Skin epidermis (tissue), 12 donors: ENCODE measurements around the gene STAC3.
A peak's percentile ranks its signal among the peaks of the same experiment; 100 is the strongest.

ENCODE experiments used
- H3K27ac ChIP-seq, 21 experiments: fragments of 200-600 bp; sonication (generic) in 11 of 21; one replicate each; pipeline ENCODE4 v1.5.0; 2020; ENCODE audit warnings: mild to moderate bottlenecking in 3 of 21, inconsistent platforms in 2 of 21, moderate library complexity in 2 of 21
- H3K4me3 ChIP-seq, 7 experiments: fragments of 200-600 bp; sonication (generic) in 2 of 7; one replicate each; pipeline ENCODE4 v1.5.0; 2020; ENCODE audit warnings: inconsistent platforms in 2 of 7, mild to moderate bottlenecking in 2 of 7, moderate library complexity in 1 of 7

The STAC3 gene

GRCh38 chr12:57237932-57238853 lies 12.8 kb downstream of the STAC3 start:
- H3K27ac ChIP-seq, result peak overlapping the region in 9 of 21 experiments; percentile 6 to 85 (median 39)
- peak overlapping the region; percentile 26 to 54 (median 39) for H3K4me3 ChIP-seq

GRCh38 chr12:57237596-57237931 lies 13.4 kb downstream of the STAC3 start:
- Histone ChIP-seq H3K4me3 (peak overlapping the region in 3 of 7 experiments; percentile 32 to 54 (median 39)), H3K27ac (peak overlapping the region in 7 of 21 experiments; percentile 6 to 85 (median 53))

- H3K27ac ChIP-seq, result peak overlapping the region in 12 of 21 experiments; percentile 13 to 85 (median 61)
- peak overlapping the region; percentile 17 to 34 (median 26) for H3K4me3 ChIP-seq
Observed at GRCh38 chr12:57236925-57237595, 13.9 kb downstream of the STAC3 start.

- Histone ChIP-seq H3K27ac (peak overlapping the region in 16 of 21 experiments; percentile 13 to 85 (median 60)), H3K4me3 (peak overlapping the region; percentile 17 to 34 (median 26))
Observed at GRCh38 chr12:57236201-57236924, 14.6 kb downstream of the STAC3 start.

- Histone ChIP-seq H3K4me3 (peak overlapping the region; percentile 17 to 34 (median 26)), H3K27ac (peak overlapping the region in 19 of 21 experiments; percentile 1 to 85 (median 58))
Observed at GRCh38 chr12:57235728-57236131, 15.3 kb downstream of the STAC3 start.

- Histone ChIP-seq H3K4me3 (peak overlapping the region in 3 of 7 experiments; percentile 22 to 34 (median 32)), H3K27ac (peak overlapping the region in 19 of 21 experiments; percentile 1 to 85 (median 58))
Observed at GRCh38 chr12:57235017-57235727, 15.8 kb downstream of the STAC3 start.

GRCh38 chr12:57234571-57235016 lies 16.4 kb downstream of the STAC3 start:
- Histone ChIP-seq H3K4me3 (peak overlapping the region in 1 of 7 experiments; percentile 5), H3K27ac (peak overlapping the region in 19 of 21 experiments; percentile 8 to 85 (median 58))

GRCh38 chr12:57234233-57234570 lies 16.8 kb downstream of the STAC3 start:
- Histone ChIP-seq H3K4me3 (peak overlapping the region in 1 of 7 experiments; percentile 5), H3K27ac (peak overlapping the region in 15 of 21 experiments; percentile 8 to 85 (median 61))

- Histone ChIP-seq H3K4me3 (no peak overlapping the region), H3K27ac (peak overlapping the region in 10 of 21 experiments; percentile 8 to 85 (median 64))
Observed at GRCh38 chr12:57233357-57234232, 17.4 kb downstream of the STAC3 start.

GRCh38 chr12:57232156-57232756 lies 18.7 kb downstream of the STAC3 start:
- peak overlapping the region in 1 of 21 experiments; percentile 1 for H3K27ac ChIP-seq

GRCh38 chr12:57231276-57232021 lies 19.5 kb downstream of the STAC3 start:
- H3K27ac ChIP-seq, result peak overlapping the region in 2 of 21 experiments; percentile 6 to 85
- H3K4me3 ChIP-seq, result peak overlapping the region in 1 of 7 experiments; percentile 75

More at GRCh38 chr12:57232156-57232756, 18.7 kb downstream of the STAC3 start:
- H3K4me3 ChIP-seq, result no peak overlapping the region

- peak overlapping the region in 20 of 21 experiments; percentile 62 to 92 (median 84) for H3K27ac ChIP-seq
- peak overlapping the region; percentile 56 to 75 (median 63) for H3K4me3 ChIP-seq
Observed at GRCh38 chr12:57230381-57231155, 20.4 kb downstream of the STAC3 start.

GRCh38 chr12:57229634-57230380 lies 21.2 kb downstream of the STAC3 start, which contains the start of gene SHMT2:
Gene SHMT2, plus strand, starts transcription at chr12:57229711. Its CDS starts 68 bp downstream, at chr12:57229779.
- Histone ChIP-seq H3K4me3 (peak within 1 kb of the TSS; percentile 56 to 75 (median 63)), H3K27ac (peak within 1 kb of the TSS; percentile 25 to 92 (median 83))

GRCh38 chr12:57229046-57229633 lies 21.8 kb downstream of the STAC3 start:
- H3K27ac ChIP-seq, result peak overlapping the region in 15 of 21 experiments; percentile 15 to 92 (median 83)

More at GRCh38 chr12:57229046-57229633, 21.8 kb downstream of the STAC3 start:
- peak overlapping the region; percentile 56 to 75 (median 63) for H3K4me3 ChIP-seq
